Measurements from ENCODE around the gene DTX1.

Gene DTX1

DNA sequence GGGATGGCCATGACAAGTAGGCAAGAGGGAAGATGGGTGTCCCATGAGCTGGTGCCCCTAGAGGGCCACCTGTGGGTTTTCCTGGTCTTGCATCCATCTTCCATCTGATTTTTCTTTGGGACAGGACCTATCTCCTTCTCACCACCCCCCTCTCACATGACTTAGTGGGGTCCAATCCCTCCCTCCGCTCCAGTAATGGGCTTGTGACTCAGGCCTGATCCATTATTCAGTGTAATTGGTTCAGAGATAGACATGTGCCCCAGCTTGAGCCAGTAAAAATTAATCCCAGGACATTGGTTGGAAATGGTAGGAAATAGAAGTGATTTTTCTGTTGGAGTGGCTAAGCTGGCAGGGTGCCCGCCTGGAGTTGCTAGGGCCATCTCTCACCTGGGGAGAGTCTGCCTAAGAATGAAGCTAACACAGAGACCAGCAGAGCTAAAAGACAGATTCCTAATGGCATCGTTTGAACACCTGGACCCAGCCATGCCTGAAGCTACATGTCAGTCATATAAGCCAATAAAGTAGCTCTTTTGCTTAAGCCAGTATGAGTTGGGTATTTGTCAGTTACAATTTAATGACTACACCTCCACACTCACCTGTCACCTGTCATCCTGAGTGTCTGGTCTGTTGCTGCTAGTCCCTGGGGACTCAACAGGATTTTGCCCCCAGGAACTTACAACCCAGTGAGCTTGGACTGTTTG is 64.3 kb downstream of the DTX1 start:
- no peak overlapping the region for H3K4me3 ChIP-seq (ENCODE audit: low read length)
- TF ChIP-seq, protein P1, sequence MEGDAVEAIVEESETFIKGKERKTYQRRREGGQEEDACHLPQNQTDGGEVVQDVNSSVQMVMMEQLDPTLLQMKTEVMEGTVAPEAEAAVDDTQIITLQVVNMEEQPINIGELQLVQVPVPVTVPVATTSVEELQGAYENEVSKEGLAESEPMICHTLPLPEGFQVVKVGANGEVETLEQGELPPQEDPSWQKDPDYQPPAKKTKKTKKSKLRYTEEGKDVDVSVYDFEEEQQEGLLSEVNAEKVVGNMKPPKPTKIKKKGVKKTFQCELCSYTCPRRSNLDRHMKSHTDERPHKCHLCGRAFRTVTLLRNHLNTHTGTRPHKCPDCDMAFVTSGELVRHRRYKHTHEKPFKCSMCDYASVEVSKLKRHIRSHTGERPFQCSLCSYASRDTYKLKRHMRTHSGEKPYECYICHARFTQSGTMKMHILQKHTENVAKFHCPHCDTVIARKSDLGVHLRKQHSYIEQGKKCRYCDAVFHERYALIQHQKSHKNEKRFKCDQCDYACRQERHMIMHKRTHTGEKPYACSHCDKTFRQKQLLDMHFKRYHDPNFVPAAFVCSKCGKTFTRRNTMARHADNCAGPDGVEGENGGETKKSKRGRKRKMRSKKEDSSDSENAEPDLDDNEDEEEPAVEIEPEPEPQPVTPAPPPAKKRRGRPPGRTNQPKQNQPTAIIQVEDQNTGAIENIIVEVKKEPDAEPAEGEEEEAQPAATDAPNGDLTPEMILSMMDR (IDR thresholded peaks at IDR 0.05; ENCODE audit: insufficient read depth, low read depth, low read length, missing control alignments): no peak
- no peak for DNase-seq (ENCODE audit: low read depth)

- TF ChIP-seq, protein P1 (IDR thresholded peaks at IDR 0.05; ENCODE audit: insufficient read depth, low read depth, low read length, missing control alignments): no peak
- no peak overlapping the region for H3K4me3 ChIP-seq (ENCODE audit: low read length)
- DNase-seq (ENCODE audit: low read depth): no peak
These were observed 71.3 kb downstream of the DTX1 start for GRCh38 chr12:113127791-113128199.

DNA sequence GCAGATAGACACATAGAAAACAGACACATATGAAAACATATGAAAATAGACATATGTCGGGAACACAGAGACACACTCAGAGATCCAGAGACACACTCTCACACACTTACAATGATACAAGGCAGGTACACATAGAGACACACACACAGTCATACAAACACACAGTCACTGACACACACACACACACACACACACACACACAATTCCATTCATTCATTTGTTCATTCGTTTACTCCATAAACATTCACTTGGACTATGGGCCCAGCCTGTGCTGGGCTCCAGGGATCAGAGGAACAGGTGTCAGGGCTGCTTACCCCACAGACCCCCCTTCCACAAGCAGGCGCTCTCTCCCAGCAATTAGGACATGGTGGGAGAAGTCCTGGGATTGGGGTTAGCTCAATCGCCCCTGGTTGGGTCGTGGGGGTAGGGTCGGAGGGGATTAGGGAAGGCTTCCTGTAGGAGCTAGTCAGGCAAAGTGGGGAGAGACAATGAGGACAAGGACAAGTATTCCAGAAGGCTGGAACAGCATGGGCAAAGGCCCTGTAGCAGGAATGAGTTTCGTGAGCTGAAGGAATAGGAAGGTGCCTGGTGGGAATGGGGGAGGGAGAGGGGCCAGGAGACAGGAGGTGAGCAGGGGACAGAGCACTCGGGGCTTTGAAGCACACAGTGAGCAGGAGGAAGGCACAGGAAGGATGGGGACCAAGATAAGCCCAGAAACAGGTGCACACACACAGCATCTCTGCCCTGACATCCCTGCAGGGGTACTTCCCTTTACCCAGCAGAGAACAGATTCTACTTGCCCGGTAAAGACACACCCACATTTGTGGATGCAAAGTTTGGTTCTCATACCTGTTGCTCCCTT is 72.5 kb downstream of the DTX1 start:
- TF ChIP-seq, protein P1 (IDR thresholded peaks at IDR 0.05; ENCODE audit: insufficient read depth, low read depth, low read length, missing control alignments): no peak
- H3K4me3 ChIP-seq (ENCODE audit: low read length): no peak overlapping the region
- no peak for DNase-seq (ENCODE audit: low read depth)

GRCh38 chr12:113129664-113130456 is 73.3 kb downstream of the DTX1 start:
- DNase-seq (ENCODE audit: low read depth): no peak
- TF ChIP-seq, protein P1 (IDR thresholded peaks at IDR 0.05; ENCODE audit: insufficient read depth, low read depth, low read length, missing control alignments): no peak
- no peak overlapping the region for H3K4me3 ChIP-seq (ENCODE audit: low read length)

- TF ChIP-seq, protein P1 (IDR thresholded peaks at IDR 0.05; ENCODE audit: insufficient read depth, low read depth, low read length, missing control alignments): no peak
- DNase-seq (ENCODE audit: low read depth): peak; percentile 45
These were observed 74.1 kb downstream of the DTX1 start for GRCh38 chr12:113130457-113131135.

DNA sequence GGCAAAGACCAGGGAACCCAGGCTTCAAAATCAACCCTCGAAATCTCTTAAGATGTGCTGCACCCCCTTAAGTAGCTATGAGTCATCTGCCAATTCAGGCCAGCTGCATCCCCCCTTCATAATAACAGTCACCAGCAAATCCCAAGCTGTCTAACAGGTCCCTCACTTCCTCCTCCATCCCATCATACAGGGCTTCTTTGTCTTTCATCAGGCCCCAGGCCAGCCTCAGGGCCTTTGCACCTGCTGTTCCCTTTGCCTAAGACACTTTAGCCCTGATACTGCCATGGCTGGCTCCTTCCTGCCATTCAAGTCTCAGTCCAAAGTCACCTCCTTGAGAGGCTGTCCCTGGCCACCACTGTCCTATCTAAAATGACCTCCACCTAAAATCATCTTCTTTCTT is 75.0 kb downstream of the DTX1 start:
- H3K4me3 ChIP-seq (ENCODE audit: low read length): no peak overlapping the region
- TF ChIP-seq, protein P1 (IDR thresholded peaks at IDR 0.05; ENCODE audit: insufficient read depth, low read depth, low read length, missing control alignments): no peak
- no peak for DNase-seq (ENCODE audit: low read depth)

More at GRCh38 chr12:113130457-113131135, 74.1 kb downstream of the DTX1 start:
- no peak overlapping the region for H3K4me3 ChIP-seq (ENCODE audit: low read length)

Measured in epithelial cell of esophagus (primary cell).